Hepatocyte (in vitro differentiated cells): ENCODE measurements around the gene ARHGEF25. TPM values are rescaled to one million over a fixed set of nuclear protein-coding genes. Genes with fewer than 3 reads are reported as not detected.
"Not testable (repeated sequence)": the region's sequence is repeated elsewhere in the genome, so short reads cannot be mapped to it uniquely, and the experiment has no call there.

Experiments used
- DNase-seq: peaks from one replicate; pipeline ENCODE4 v3.0.0-alpha.2; 2016; ENCODE audit warnings: low spot score
- H2AFZ ChIP-seq: fragments of 200-600 bp; sonication (generic); 2 replicates; pipeline ENCODE4 v1.6.0; 2016; ENCODE audit warnings: antibody characterized with exemption, mild to moderate bottlenecking
- H3K27ac ChIP-seq: fragments of 200-600 bp; sonication (generic); 2 replicates; pipeline ENCODE4 v1.5.1; 2016; ENCODE audit warnings: mild to moderate bottlenecking
- H3K27me3 ChIP-seq: fragments of 200-600 bp; sonication (generic); 2 replicates; pipeline ENCODE4 v1.6.1; 2016
- H3K36me3 ChIP-seq: fragments of 200-600 bp; sonication (generic); replicated peaks from 2 replicates; pipeline ENCODE4 v1.5.1; 2016; ENCODE audit warnings: low read depth; ENCODE audit not compliant: insufficient read depth
- H3K4me1 ChIP-seq: fragments of 200-600 bp; sonication (generic); 2 replicates; pipeline ENCODE4 v1.5.1; 2016; ENCODE audit warnings: mild to moderate bottlenecking, moderate library complexity; ENCODE audit not compliant: insufficient read depth
- H3K4me2 ChIP-seq: fragments of 200-600 bp; sonication (generic); 2 replicates; pipeline ENCODE4 v1.6.0; 2016
- H3K4me3 ChIP-seq: fragments of 200-600 bp; sonication (generic); 2 replicates; pipeline ENCODE4 v1.5.1; 2016; ENCODE audit warnings: mild to moderate bottlenecking
- H3K79me2 ChIP-seq: fragments of 200-600 bp; sonication (generic); 2 replicates; pipeline ENCODE4 v1.6.0; 2017; ENCODE audit warnings: mild to moderate bottlenecking
- H3K9me2 ChIP-seq: fragments of 200-600 bp; sonication (generic); replicated peaks from 2 replicates; pipeline ENCODE4 v1.6.0; 2017; ENCODE audit warnings: mild to moderate bottlenecking; ENCODE audit not compliant: insufficient read depth
- H3K9me3 ChIP-seq: fragments of 200-600 bp; sonication (generic); 2 replicates; pipeline ENCODE4 v1.5.1; 2016; ENCODE audit warnings: low read depth, mild to moderate bottlenecking
- H4K20me1 ChIP-seq: fragments of 200-600 bp; sonication (generic); 2 replicates; pipeline ENCODE4 v1.6.0; 2016; ENCODE audit warnings: mild to moderate bottlenecking; ENCODE audit not compliant: insufficient read depth, poor library complexity, severe bottlenecking
- EZH2 ChIP-seq: fragments of 200-600 bp; sonication (generic); IDR thresholded peaks from 2 replicates; pipeline ENCODE4 v1.6.1; 2016; ENCODE audit warnings: antibody characterized with exemption, mild to moderate bottlenecking, borderline replicate concordance
- EZH2phosphoT487 ChIP-seq: fragments of 200-600 bp; sonication (generic); IDR thresholded peaks from one replicate; pipeline ENCODE4 v1.6.1; 2018; ENCODE audit warnings: antibody characterized with exemption, mild to moderate bottlenecking, low read depth, moderate library complexity; ENCODE audit not compliant: unreplicated experiment, severe bottlenecking
- WGBS: methylation state at CpG from one replicate; pipeline ENCODE4 v1.1.6; 2016; ENCODE audit warnings: low lambda C conversion rate; ENCODE audit errors: missing lambda C conversion rate; 5-methylcytosine and 5-hydroxymethylcytosine counted together
- polyA plus RNA-seq: library from polyadenylated mRNA; unstranded; fragments of >200 nt; fragmentation: Nextera tagmentation; extraction: Ambion mirVana; gene quantifications from 2 replicates; pipeline ENCODE4 v1.2.1, GENCODE V29; 2016
- total RNA-seq: library from RNA; depleted of rRNA; stranded (reverse); fragments of >200 nt; gene quantifications from 2 replicates; pipeline ENCODE4 v1.2.3, GENCODE V29; 2014
- TF ChIP-seq, protein P1 (sequence below): fragments of 200-600 bp; sonication (generic); IDR thresholded peaks from 2 replicates; pipeline ENCODE4 v1.5.1; 2016; ENCODE audit warnings: antibody characterized with exemption, mild to moderate bottlenecking; ENCODE audit not compliant: poor library complexity

The ARHGEF25 gene
- total and polyA plus RNA-seq, 2 experiments from 2014 or later = 0.29 to 12.6 TPM

- H3K9me3 ChIP-seq = no peaks in the 10 kb centered on the region
- no peaks in the 10 kb centered on the region for H3K36me3 ChIP-seq
- 79% methylated on average over 22 of the region's 23 CpGs for WGBS
These were observed 44.5 kb downstream of the ARHGEF25 start for GRCh38 chr12:57655541-57656240.

GRCh38 chr12:57656408-57656807, 45.2 kb downstream of the ARHGEF25 start:
- not testable (repeated sequence) for H3K9me3 ChIP-seq, H3K36me3 ChIP-seq, H3K79me2 ChIP-seq, H3K4me3 ChIP-seq, H3K27me3 ChIP-seq, DNase-seq, H4K20me1 ChIP-seq, H3K9me2 ChIP-seq, H3K4me1 ChIP-seq, H3K27ac ChIP-seq, H2AFZ ChIP-seq, H3K4me2 ChIP-seq
- WGBS = 71% methylated on average over 4 of the region's 4 CpGs

More at GRCh38 chr12:57655541-57656240, 44.5 kb downstream of the ARHGEF25 start:
- Histone ChIP-seq H4K20me1 (no peaks in the 10 kb centered on the region), H3K9me2 (no peaks in the 10 kb centered on the region), H2AFZ (no peak overlapping the region), H3K79me2 (no peaks in the 10 kb centered on the region), H3K4me1 (no peaks in the 10 kb centered on the region), H3K4me3 (no peak overlapping the region), H3K4me2 (no peak overlapping the region), H3K27ac (no peak overlapping the region), H3K27me3 (no peaks in the 10 kb centered on the region)
- no peak for DNase-seq
- TF ChIP-seq EZH2 (no peak), EZH2phosphoT487 (no peak)
- TF ChIP-seq, protein P1, sequence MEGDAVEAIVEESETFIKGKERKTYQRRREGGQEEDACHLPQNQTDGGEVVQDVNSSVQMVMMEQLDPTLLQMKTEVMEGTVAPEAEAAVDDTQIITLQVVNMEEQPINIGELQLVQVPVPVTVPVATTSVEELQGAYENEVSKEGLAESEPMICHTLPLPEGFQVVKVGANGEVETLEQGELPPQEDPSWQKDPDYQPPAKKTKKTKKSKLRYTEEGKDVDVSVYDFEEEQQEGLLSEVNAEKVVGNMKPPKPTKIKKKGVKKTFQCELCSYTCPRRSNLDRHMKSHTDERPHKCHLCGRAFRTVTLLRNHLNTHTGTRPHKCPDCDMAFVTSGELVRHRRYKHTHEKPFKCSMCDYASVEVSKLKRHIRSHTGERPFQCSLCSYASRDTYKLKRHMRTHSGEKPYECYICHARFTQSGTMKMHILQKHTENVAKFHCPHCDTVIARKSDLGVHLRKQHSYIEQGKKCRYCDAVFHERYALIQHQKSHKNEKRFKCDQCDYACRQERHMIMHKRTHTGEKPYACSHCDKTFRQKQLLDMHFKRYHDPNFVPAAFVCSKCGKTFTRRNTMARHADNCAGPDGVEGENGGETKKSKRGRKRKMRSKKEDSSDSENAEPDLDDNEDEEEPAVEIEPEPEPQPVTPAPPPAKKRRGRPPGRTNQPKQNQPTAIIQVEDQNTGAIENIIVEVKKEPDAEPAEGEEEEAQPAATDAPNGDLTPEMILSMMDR = no peak

- no peaks in the 10 kb centered on the region for H3K36me3 ChIP-seq
- peak; percentile 18 for DNase-seq
- H3K9me3 ChIP-seq = no peaks in the 10 kb centered on the region
- no peaks in the 10 kb centered on the region for H3K79me2 ChIP-seq
- no peaks in the 10 kb centered on the region for H3K4me1 ChIP-seq
- H4K20me1 ChIP-seq = no peaks in the 10 kb centered on the region
- H3K4me2 ChIP-seq = no peak overlapping the region
- H3K9me2 ChIP-seq = no peaks in the 10 kb centered on the region
- no peak overlapping the region for H3K4me3 ChIP-seq
- H3K27ac ChIP-seq = no peak overlapping the region
- 54% methylated on average over 3 of the region's 3 CpGs for WGBS
- TF ChIP-seq, protein P1 = no peak
- TF ChIP-seq EZH2phosphoT487 (no peak), EZH2 (no peak)
- H3K27me3 ChIP-seq = no peaks in the 10 kb centered on the region
- H2AFZ ChIP-seq = no peak overlapping the region
These were observed 46.5 kb downstream of the ARHGEF25 start for GRCh38 chr12:57657744-57658143.

DNA sequence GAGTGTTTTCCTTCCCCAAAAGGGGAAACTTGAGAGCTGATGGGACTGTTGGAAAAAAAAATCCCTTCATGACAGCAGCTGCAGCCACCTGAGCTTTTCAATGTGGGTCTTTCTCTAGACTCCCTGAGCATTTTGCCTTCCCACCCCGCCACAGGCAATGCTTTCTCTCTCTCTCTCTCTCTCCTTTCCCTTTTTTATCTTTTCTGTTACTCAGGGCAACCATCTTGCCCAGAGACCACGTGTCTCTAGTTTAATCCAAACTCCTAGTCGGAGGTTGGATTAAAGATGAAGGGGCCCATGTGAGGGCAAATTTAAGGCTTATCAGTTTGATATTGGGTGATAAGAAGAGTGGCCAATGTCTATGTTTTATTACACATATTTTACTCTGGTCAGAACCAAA, 47.7 kb downstream of the ARHGEF25 start:
- no peaks in the 10 kb centered on the region for H4K20me1 ChIP-seq
- WGBS = 42% methylated on average over 3 of the region's 3 CpGs
- no peak overlapping the region for H3K27ac ChIP-seq
- H3K79me2 ChIP-seq = no peaks in the 10 kb centered on the region
- DNase-seq = no peak
- no peak overlapping the region for H3K4me2 ChIP-seq
- no peak overlapping the region for H3K4me3 ChIP-seq
- no peak overlapping the region for H2AFZ ChIP-seq
- H3K9me3 ChIP-seq = no peaks in the 10 kb centered on the region
- TF ChIP-seq, protein P1 = no peak
- TF ChIP-seq EZH2phosphoT487 (no peak), EZH2 (no peak)
- no peaks in the 10 kb centered on the region for H3K9me2 ChIP-seq
- no peaks in the 10 kb centered on the region for H3K36me3 ChIP-seq
- H3K4me1 ChIP-seq = no peaks in the 10 kb centered on the region
- no peaks in the 10 kb centered on the region for H3K27me3 ChIP-seq
